ENCODE results near the gene MTAP. TPM values are rescaled to one million over a fixed set of nuclear protein-coding genes. Genes with fewer than 3 reads are reported as not detected.

MTAP gene
- total RNA-seq, 1 experiment from 2014 or later: 102 TPM

GRCh38 chr9:21762064-21762463 is 40.4 kb upstream of the MTAP start:
- Histone ChIP-seq H3K14ac (ENCODE audit: insufficient read depth, low read length) (no peak overlapping the region), H3K79me1 (ENCODE audit: insufficient read depth, low read depth, low read length, poor library complexity, severe bottlenecking) (no peaks in the 10 kb centered on the region), H2BK5ac (ENCODE audit: insufficient read length, low read length) (no peak overlapping the region), H4K91ac (ENCODE audit: insufficient read length, low read depth, low read length) (no peak overlapping the region), H3K4me1 (ENCODE audit: insufficient read depth, low read length) (no peaks in the 10 kb centered on the region), H2AFZ (ENCODE audit: low read length) (no peak overlapping the region), H3K27me3 (ENCODE audit: insufficient read depth, low read length) (peaks cover 14% of the 10 kb centered on the region), H2BK15ac (ENCODE audit: low read depth, low read length) (no peak overlapping the region), H2BK20ac (ENCODE audit: low read depth, low read length, poor library complexity, severe bottlenecking) (no peak overlapping the region), H3K56ac (ENCODE audit: insufficient read length, low read depth, low read length) (no peak overlapping the region), H3K23ac (ENCODE audit: insufficient read length, low read depth, low read length) (no peak overlapping the region), H2BK12ac (ENCODE audit: insufficient read length, low read depth, low read length) (no peak overlapping the region), H3T11ph (ENCODE audit: low read length) (no peak overlapping the region), H4K20me1 (ENCODE audit: control insufficient read depth, insufficient read depth, insufficient read length) (no peaks in the 10 kb centered on the region), H3K4ac (ENCODE audit: low read depth, low read length) (no peak overlapping the region), H4K5ac (ENCODE audit: insufficient read length, low read depth, low read length) (no peak overlapping the region), H2AK5ac (ENCODE audit: insufficient read length, low read length) (no peak overlapping the region), H3K9me3 (ENCODE audit: control insufficient read depth, low read depth, low read length) (no peaks in the 10 kb centered on the region), H3K79me2 (ENCODE audit: insufficient read depth, low read length) (no peaks in the 10 kb centered on the region), H3K18ac (ENCODE audit: insufficient read length, low read depth, low read length) (no peak overlapping the region), H3K23me2 (ENCODE audit: insufficient read length, low read depth, low read length, poor library complexity, severe bottlenecking) (no peaks in the 10 kb centered on the region), H3K27ac (ENCODE audit: insufficient read length, low read depth, low read length) (no peak overlapping the region), H2BK120ac (ENCODE audit: low read depth, low read length, poor library complexity, severe bottlenecking) (no peak overlapping the region), H3K4me2 (ENCODE audit: insufficient read depth, insufficient read length, low read length) (no peak overlapping the region), H3K9ac (ENCODE audit: extremely low read depth, insufficient read length, low read length) (no peak overlapping the region), H4K8ac (replicated peaks; ENCODE audit: insufficient read length, low read depth, low read length) (no peak overlapping the region)
- Mint-ChIP-seq H3K36me3 (ENCODE audit: insufficient read depth in 1 of 3, low read depth in 3 of 3) (no peaks in the 10 kb centered on the region), H3K4me1 (no peaks in the 10 kb centered on the region), H3K27ac (no peak overlapping the region), H3K27me3 (ENCODE audit: low read depth) (peaks cover 96% of the 10 kb centered on the region), H3K4me3 (no peak overlapping the region), H3K9me3 (no peaks in the 10 kb centered on the region)
- no peak for TF ChIP-seq CTCF (conservative IDR thresholded peaks at IDR 0.05)
- WGBS (ENCODE audit: extremely low coverage, insufficient read length, low lambda C conversion rate): no CpG with 5 or more reads among the region's 3 CpGs
- DNase-seq: no peak

Measured in H9 (cell line).